HUES6 (cell line): Measurements from ENCODE around the gene CANT1.
"Not testable (repeated sequence)": the region's sequence is repeated elsewhere in the genome, so short reads cannot be mapped to it uniquely, and the experiment has no call there.

Experiments
- H3K27ac ChIP-seq: 2 replicates; pipeline ENCODE4 v1.7.0; 2013; ENCODE audit warnings: low read depth, mild to moderate bottlenecking, low read length, inconsistent platforms
- H3K27me3 ChIP-seq: 2 replicates; pipeline ENCODE4 v1.6.1; 2013; ENCODE audit warnings: low read length; ENCODE audit not compliant: control insufficient read depth, insufficient read depth
- H3K36me3 ChIP-seq: 2 replicates; pipeline ENCODE4 v1.6.1; 2013; ENCODE audit warnings: low read length; ENCODE audit not compliant: control insufficient read depth, insufficient read depth
- H3K4me1 ChIP-seq: 2 replicates; pipeline ENCODE4 v1.6.1; 2013; ENCODE audit warnings: low read length; ENCODE audit not compliant: control insufficient read depth, insufficient read depth
- H3K4me3 ChIP-seq: 2 replicates; pipeline ENCODE4 v1.5.1; 2013; ENCODE audit warnings: low read depth, low read length
- H3K9ac ChIP-seq: one replicate; pipeline ENCODE4 v1.6.1; 2013; ENCODE audit warnings: mild to moderate bottlenecking, low read length
- H3K9me3 ChIP-seq: 2 replicates; pipeline ENCODE4 v1.6.1; 2013; ENCODE audit warnings: low read depth, low read length; ENCODE audit not compliant: control insufficient read depth, insufficient read depth

CANT1 gene

DNA sequence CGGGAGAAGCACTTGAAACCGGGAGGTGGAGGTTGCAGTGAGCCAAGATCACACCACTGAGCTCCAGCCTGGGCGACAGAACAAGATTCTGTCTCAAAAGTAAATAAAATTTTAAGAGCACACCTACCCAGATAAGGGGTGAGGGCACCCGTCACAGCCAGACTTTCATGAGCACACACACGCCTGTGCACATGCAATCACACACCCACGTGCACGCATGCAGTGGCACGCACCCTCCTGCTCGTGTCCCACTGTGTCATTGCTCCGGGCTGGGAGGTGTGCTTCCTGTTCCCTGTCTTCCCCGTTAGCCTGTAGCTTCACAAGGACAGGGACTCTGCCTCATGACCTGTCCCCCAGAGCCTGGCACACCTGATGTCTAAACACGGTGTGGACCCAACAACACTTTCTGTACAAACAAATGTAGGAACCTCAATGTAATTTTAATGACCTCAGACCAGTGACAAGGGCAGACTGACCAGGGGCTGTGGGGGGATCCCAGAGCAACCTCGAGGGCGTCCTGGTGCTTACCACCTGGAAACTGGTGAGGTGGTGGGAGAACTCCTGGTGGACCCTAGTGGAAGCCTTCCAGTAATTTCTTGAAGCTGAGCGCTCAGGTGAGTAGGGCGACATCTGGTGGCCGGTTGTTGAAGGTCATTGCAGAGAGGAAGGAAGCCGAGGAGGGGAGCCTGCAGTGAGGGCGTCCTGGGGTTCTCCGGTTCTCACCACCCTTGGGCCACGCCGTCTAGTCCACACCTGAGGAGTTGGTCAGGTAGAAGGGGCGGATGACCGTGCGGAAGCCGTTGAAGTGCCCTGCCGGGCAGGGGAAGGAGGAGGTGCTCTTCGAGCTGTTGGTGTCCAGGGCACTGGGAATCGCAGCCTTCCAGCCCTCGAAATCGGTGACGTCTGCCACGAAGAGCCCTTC, 38.5 kb downstream of the CANT1 start:
- no peak overlapping the region for H3K4me3 ChIP-seq
- H3K9me3 ChIP-seq = no peaks in the 10 kb centered on the region
- H3K27ac ChIP-seq = no peak overlapping the region
- H3K4me1 ChIP-seq = peaks cover 16% of the 10 kb centered on the region; the same call in 1 of the 2 replicates
- H3K27me3 ChIP-seq = no peaks in the 10 kb centered on the region
- H3K9ac ChIP-seq = no peak overlapping the region
- no peaks in the 10 kb centered on the region for H3K36me3 ChIP-seq

DNA sequence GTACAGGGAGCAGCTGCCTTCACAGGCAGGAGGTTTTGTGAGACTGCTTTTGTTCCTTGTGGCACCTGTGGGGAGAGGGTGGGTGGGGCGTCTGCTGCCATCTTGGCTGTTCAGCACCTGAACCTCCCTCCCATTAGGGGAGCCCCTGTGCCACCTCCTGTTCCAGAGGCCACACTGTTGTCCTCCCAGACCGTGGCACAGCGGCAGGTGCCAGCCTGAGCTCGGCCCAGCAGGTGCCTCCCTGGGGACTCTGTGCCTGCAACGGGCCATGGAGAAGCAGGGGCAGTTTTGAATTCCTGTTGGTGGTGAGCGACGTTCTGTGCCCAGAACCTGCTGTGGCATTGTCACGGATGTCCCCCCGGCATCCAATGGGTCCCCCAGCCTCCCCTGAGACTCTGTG, 39.7 kb downstream of the CANT1 start:
- H3K27ac ChIP-seq = no peak overlapping the region
- peaks cover 9% of the 10 kb centered on the region; the same call in 1 of the 2 replicates for H3K4me1 ChIP-seq
- H3K9me3 ChIP-seq = no peaks in the 10 kb centered on the region
- H3K27me3 ChIP-seq = no peaks in the 10 kb centered on the region
- H3K9ac ChIP-seq = no peak overlapping the region
- H3K4me3 ChIP-seq = no peak overlapping the region
- no peaks in the 10 kb centered on the region for H3K36me3 ChIP-seq

DNA sequence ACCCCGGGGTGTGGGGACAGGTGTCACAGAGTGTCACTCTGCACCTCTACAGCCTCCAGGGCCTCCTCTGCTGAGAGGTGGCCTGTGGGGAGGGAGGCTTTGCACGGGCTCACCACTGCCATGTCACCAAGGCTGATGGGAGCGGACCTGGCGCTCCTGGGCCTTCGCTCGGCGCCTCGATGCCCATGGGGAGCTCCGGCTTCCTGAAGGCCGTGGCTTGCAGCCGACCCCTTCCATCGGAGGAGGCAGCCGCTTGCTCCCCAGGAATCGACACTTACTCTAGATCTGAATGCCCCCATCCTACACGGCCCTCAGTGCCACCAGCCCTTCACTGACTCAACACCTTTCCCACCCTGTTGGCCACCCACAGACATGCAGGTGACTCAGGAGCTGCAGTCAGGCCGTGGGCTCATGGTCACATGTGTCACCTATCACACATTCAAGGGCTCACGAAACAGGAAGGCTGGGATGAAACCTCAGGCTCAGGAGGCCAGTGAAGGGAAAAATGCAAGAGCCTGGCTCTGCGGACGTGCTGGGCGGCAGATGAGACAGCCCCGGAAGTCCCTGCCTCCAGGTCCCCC, 41.7 kb downstream of the CANT1 start:
- no peaks in the 10 kb centered on the region for H3K27me3 ChIP-seq
- no peaks in the 10 kb centered on the region for H3K9me3 ChIP-seq
- no peak overlapping the region for H3K4me3 ChIP-seq
- no peak overlapping the region for H3K9ac ChIP-seq
- H3K4me1 ChIP-seq = peaks cover 2% of the 10 kb centered on the region; the same call in 1 of the 2 replicates
- no peaks in the 10 kb centered on the region for H3K36me3 ChIP-seq
- no peak overlapping the region for H3K27ac ChIP-seq

DNA sequence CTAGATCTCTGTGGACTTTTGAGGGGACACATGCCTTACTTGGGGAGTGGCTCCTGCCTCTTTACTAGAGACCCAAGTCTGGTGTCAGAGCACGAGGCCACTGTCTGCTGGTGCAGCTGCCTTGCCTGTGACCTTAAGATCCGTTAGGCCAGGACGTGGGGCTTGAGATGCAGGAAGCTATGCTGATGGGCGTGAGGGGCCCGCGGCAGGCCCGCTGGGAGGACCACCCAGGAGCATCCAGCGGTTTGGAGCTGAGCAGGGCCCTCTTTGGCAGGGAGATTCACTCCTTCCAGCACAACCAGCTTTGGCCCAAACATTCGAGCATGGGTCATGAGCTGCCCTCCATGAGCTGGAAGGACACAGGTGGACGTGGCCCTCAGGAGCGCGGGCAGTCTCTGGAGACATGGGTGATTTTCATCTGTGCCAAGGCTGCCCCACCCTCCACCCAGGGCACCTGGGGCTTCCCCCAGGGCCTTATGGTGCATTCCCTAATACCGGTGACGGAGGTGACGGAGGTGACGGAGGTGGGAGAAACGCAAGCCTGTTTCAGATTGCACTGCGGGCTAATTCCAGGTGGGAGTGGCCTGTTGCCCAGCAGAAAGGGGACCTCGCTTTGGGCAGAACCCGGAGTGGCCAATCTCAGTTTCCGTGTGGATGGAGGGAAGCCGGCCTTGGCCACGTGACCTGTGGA, 42.5 kb downstream of the CANT1 start:
- Histone ChIP-seq H3K9me3 (no peaks in the 10 kb centered on the region), H3K36me3 (no peaks in the 10 kb centered on the region), H3K27ac (no peak overlapping the region)

DNA sequence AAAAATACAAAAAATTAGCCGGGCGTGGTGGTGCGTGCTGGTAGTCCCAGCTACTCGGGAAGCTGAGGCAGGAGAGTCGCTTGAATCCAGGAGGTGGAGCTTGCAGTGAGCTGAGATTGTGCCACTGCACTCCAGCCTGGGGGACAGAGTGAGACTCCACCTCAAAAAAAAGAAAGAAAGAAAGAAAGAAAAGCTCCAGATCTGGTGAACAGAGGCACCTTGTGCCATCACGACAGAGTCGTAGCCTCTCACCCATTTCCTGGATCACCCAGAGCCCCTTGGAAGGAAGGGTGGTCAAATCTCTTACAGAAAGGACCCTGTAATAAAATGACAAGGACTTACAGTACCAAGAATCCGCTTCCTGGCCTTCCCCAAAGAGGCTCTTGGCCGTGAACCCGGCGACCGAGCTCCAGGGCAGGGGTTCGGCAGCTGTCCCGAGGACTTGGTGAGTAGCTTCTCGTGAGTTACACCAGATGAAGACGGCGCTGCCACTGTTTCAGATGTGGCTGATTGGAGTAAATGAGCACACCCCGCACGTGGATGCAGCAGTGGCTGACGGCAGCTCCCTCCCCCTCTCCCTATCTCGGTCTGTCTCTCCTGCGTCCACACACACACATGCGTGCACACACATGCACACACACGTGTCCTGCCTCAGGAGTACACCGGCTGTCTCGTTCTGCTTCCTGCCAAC, 43.3 kb downstream of the CANT1 start:
- H3K9me3 ChIP-seq = no peaks in the 10 kb centered on the region

More for the DNA sequence above, 42.5 kb downstream of the CANT1 start:
- H3K4me1 ChIP-seq = peaks cover 2% of the 10 kb centered on the region; the same call in 1 of the 2 replicates
- no peak overlapping the region for H3K4me3 ChIP-seq
- H3K9ac ChIP-seq = no peak overlapping the region
- no peaks in the 10 kb centered on the region for H3K27me3 ChIP-seq

DNA sequence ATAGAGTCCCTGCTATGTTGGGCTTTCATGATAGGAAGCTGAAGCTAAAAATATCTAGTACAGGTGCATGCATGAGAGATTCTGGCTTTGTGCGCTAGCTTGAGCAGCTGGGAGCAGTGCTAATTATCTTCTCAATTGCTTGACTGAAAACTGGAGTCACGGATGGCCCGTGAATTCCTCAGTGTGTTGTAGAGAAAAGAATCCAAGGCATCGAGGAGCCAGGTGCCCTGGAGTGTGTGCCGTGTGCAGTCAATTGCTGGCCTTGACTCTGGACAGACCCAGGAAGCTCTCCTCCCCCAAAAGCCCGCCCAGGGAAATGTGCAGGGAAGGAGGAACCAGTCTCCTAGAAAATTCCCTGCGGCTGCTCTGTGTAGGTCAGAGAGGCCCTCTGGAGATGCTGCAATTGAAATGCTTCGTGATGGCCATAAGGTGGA, 44.1 kb downstream of the CANT1 start:
- H3K27me3 ChIP-seq = no peaks in the 10 kb centered on the region
- no peaks in the 10 kb centered on the region for H3K9me3 ChIP-seq
- no peak overlapping the region for H3K4me3 ChIP-seq
- no peaks in the 10 kb centered on the region for H3K36me3 ChIP-seq
- H3K27ac ChIP-seq = no peak overlapping the region
- no peak overlapping the region for H3K9ac ChIP-seq
- H3K4me1 ChIP-seq = no peaks in the 10 kb centered on the region

More for the DNA sequence above, 43.3 kb downstream of the CANT1 start:
- Histone ChIP-seq H3K9ac (no peak overlapping the region), H3K4me1 (no peaks in the 10 kb centered on the region), H3K36me3 (no peaks in the 10 kb centered on the region), H3K4me3 (no peak overlapping the region), H3K27me3 (no peaks in the 10 kb centered on the region), H3K27ac (no peak overlapping the region)

DNA sequence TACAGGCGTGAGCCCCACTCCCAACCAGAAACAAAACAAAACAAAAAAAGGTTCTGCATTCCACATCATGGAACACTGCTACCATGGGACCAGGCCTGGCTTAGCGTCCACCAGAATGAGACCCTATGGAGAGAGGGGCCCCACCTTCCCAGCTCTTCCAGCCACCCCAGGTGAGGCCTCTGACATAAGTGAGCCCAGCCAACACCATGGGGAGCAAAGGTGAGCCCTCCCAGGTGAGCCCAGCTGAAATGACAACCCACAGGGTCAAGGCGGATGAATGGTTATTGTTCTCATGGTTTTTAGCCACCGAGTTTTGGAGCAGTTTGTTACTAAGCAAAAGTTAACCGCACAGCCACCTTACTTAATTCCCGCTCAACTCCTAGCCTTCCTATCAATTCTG, 46.2 kb downstream of the CANT1 start:
- no peaks in the 10 kb centered on the region for H3K27me3 ChIP-seq
- no peak overlapping the region for H3K4me3 ChIP-seq
- H3K4me1 ChIP-seq = no peaks in the 10 kb centered on the region
- no peak overlapping the region for H3K27ac ChIP-seq
- H3K9me3 ChIP-seq = no peaks in the 10 kb centered on the region
- no peak overlapping the region for H3K9ac ChIP-seq
- H3K36me3 ChIP-seq = no peaks in the 10 kb centered on the region

DNA sequence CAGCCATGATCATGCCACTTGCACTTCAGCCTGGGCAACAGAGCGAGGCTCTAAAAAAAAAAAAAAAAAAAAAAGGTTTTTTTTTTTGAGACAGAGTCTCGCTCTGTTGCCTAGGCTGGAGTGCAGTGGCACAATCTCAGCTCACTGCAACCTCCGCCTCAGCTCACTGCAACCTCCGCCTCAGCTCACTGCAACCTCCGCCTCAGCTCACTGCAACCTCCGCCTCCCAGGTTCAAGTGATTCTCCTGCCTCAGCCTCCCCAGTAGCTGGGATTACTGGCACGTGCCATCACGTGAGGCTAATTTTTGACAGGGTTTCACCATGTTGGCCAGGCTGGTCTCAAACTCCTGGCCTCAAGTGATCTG, 46.6 kb downstream of the CANT1 start:
- not testable (repeated sequence) for H3K36me3 ChIP-seq, H3K9ac ChIP-seq, H3K9me3 ChIP-seq, H3K4me3 ChIP-seq, H3K4me1 ChIP-seq, H3K27ac ChIP-seq, H3K27me3 ChIP-seq

DNA sequence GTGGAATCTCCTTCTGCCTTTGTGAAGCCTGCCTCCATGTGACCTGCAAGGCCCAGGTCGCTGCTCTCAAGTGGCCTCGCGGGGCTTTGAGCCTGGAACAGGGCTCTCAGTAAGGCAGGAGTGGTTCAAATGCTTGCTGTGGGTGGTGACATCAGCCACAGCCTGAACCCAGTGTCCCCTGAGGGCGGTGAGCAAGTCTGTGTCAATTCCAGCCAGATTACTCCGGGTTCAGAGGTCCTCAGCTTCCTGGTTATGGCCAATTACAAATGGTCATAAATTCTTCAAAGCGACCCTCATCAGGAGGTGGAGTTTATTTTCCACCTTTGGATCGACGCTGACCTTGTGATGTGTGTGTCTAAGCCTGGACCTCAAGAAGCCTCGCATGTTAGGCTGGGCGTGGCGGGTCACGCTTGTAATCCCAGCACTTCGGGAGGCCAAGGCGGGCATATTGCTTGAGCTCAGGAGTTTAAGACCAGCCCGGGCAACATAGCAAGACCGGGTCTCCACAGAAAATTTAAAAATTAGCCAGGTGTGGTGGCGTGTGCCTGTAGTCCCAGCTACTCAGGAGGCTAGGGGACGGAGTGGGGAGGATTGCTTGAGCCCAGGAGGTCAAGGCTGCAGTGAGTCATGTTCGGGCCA, 47.1 kb downstream of the CANT1 start:
- no peaks in the 10 kb centered on the region for H3K27me3 ChIP-seq
- H3K9me3 ChIP-seq = no peaks in the 10 kb centered on the region
- H3K27ac ChIP-seq = no peak overlapping the region
- no peaks in the 10 kb centered on the region for H3K36me3 ChIP-seq
- H3K4me3 ChIP-seq = no peak overlapping the region
- no peaks in the 10 kb centered on the region for H3K4me1 ChIP-seq
- no peak overlapping the region for H3K9ac ChIP-seq

DNA sequence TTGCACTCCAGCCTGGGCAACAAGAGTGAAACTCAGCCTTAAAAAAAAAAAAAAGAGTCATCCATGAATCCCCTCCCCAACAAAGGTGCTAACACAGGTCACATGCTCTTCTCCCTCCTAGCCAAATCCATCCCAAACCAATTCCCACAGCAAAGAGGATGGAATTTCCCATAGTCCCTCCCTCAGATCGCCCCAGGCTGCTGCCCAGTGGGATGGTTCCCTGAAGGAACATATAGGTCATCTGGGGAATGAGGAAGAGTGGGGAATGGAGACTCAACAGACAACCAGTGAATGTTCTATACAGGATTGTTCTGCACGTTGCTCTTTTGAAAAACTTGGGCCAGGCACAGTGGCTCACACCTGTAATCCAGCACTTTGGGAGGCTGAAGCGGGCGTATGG, 48.0 kb downstream of the CANT1 start:
- Histone ChIP-seq H3K27ac (no peak overlapping the region), H3K9ac (no peak overlapping the region)

More for the DNA sequence above, 48.0 kb downstream of the CANT1 start:
- H3K4me1 ChIP-seq = peaks cover 2% of the 10 kb centered on the region; the same call in 1 of the 2 replicates
- H3K36me3 ChIP-seq = no peaks in the 10 kb centered on the region
- no peak overlapping the region for H3K4me3 ChIP-seq
- no peaks in the 10 kb centered on the region for H3K9me3 ChIP-seq
- H3K27me3 ChIP-seq = no peaks in the 10 kb centered on the region
